PC-9 (cell line): ENCODE data around the gene CYBB. TPM values are rescaled to one million over a fixed set of nuclear protein-coding genes. Genes with fewer than 3 reads are reported as not detected.

Source experiments
- BruUV-seq: library from RNA; stranded (reverse); fragments of 400-500 nt; replicated peaks from 2 replicates; lab custom pipeline; 2021; lab: Mats Ljungman, UMichigan
- CTCF ChIA-PET: fragments of 300-600 bp; sonication (Branson Sonifier 250); formaldehyde crosslinking; loops from one replicate; lab custom pipeline; 2022; ENCODE audit warnings: antibody characterized with exemption; lab: Charles Lee
- POLR2A ChIA-PET: fragments of 300-600 bp; sonication (Branson Sonifier 250); formaldehyde crosslinking; loops from one replicate; lab custom pipeline; 2022; ENCODE audit warnings: antibody characterized with exemption; ENCODE audit not compliant: unreplicated experiment; lab: Charles Lee
- DNase-seq, 2 experiments: peaks; one replicate each; pipeline versions ENCODE4 v3.0.0 to v3.0.0-alpha.2; 2015 to 2022; ENCODE audit warnings: mixed read lengths in 1 of 2
- H2AFZ ChIP-seq: fragments of 200-600 bp; sonication (generic); 2 replicates; pipeline ENCODE4 v1.8.1; 2017; ENCODE audit warnings: antibody characterized with exemption
- H3F3A ChIP-seq: fragments of 200-600 bp; sonication (generic); 2 replicates; pipeline ENCODE4 v1.8.1; 2017; ENCODE audit warnings: antibody characterized with exemption, mild to moderate bottlenecking, low read depth; ENCODE audit not compliant: insufficient read depth
- H3K27ac ChIP-seq: fragments of 200-600 bp; sonication (generic); 2 replicates; pipeline ENCODE4 v1.6.1; 2016; ENCODE audit warnings: mixed run types
- H3K27me3 ChIP-seq: fragments of 200-600 bp; sonication (generic); 2 replicates; pipeline ENCODE4 v1.6.1; 2016; ENCODE audit warnings: low read depth, mixed run types; ENCODE audit not compliant: insufficient read depth
- H3K36me3 ChIP-seq: fragments of 200-600 bp; sonication (generic); 2 replicates; pipeline ENCODE4 v1.6.1; 2016; ENCODE audit warnings: low read depth, mixed run types
- H3K4me1 ChIP-seq: fragments of 200-600 bp; sonication (generic); replicated peaks from 2 replicates; pipeline ENCODE4 v1.6.1; 2016; ENCODE audit warnings: mixed run types; ENCODE audit not compliant: insufficient read depth
- H3K4me2 ChIP-seq: fragments of 200-600 bp; sonication (generic); 2 replicates; pipeline ENCODE4 v1.6.1; 2017; ENCODE audit warnings: mixed run types
- H3K4me3 ChIP-seq: fragments of 200-600 bp; sonication (generic); 2 replicates; pipeline ENCODE4 v1.6.1; 2016; ENCODE audit warnings: mixed run types
- H3K79me2 ChIP-seq: fragments of 200-600 bp; sonication (generic); 2 replicates; pipeline ENCODE4 v1.6.1; 2017; ENCODE audit warnings: low read depth, mixed run types
- H3K9me2 ChIP-seq: fragments of 200-600 bp; sonication (generic); 2 replicates; pipeline ENCODE4 v1.8.1; 2017; ENCODE audit warnings: mild to moderate bottlenecking; ENCODE audit not compliant: insufficient read depth
- H3K9me3 ChIP-seq: fragments of 200-600 bp; sonication (generic); 2 replicates; pipeline ENCODE4 v1.8.1; 2016; ENCODE audit warnings: low read depth; ENCODE audit not compliant: insufficient read depth
- H4K20me1 ChIP-seq: fragments of 200-600 bp; sonication (generic); 2 replicates; pipeline ENCODE4 v1.8.1; 2017; ENCODE audit not compliant: insufficient read depth
- EZH2 ChIP-seq: fragments of 200-600 bp; sonication (generic); IDR thresholded peaks from 2 replicates; pipeline ENCODE4 v1.8.0; 2017; ENCODE audit warnings: antibody characterized with exemption, low read depth
- intact Hi-C: fragments of 100-400 bp; cut with micrococcal nuclease; formaldehyde crosslinking; loops from one replicate; pipeline ENCODE4 v1.10.0; 2022; ENCODE audit not compliant: unreplicated experiment
- total RNA-seq: library from RNA; stranded (reverse); gene quantifications from 2 replicates; pipeline ENCODE4 v1.2.3, GENCODE V29; 2021
- TF ChIP-seq, protein P1 (sequence below): fragments of 200-600 bp; sonication (generic); conservative IDR thresholded peaks from 2 replicates; pipeline ENCODE4 v1.6.1; 2017; ENCODE audit warnings: mixed run types, antibody characterized with exemption, mild to moderate bottlenecking, moderate library complexity

CYBB gene
- total RNA-seq, 1 experiment from 2014 or later = 0.31 TPM

DNA sequence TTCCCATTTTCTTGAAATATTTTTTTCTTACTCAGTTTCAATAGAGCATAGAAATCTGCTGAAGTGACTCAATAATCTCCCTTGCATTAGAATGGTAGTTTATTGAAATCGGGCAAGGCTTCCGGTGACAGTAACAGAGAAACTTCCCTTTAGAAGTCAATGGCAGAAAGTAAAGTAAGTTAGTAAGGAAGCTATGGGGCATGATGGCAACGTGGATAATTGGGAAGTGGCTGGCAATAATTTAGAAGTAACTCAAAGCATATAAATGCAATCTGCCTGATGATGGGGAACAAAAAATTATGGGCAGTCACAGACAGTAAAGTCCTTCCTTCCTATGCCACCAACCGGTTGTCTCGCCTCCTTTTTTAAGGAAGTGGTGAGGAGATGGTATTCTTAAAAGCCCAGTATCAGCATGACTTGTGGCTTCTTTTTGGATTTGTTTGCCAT, 7.6 kb downstream of the CYBB start:
- Histone ChIP-seq H3K9me3 (no peaks in the 10 kb centered on the region), H3K79me2 (no peaks in the 10 kb centered on the region), H3K4me2 (no peak overlapping the region), H3F3A (no peaks in the 10 kb centered on the region), H3K36me3 (no peaks in the 10 kb centered on the region), H4K20me1 (no peaks in the 10 kb centered on the region), H3K27me3 (no peaks in the 10 kb centered on the region), H3K27ac (no peak overlapping the region), H3K9me2 (no peaks in the 10 kb centered on the region), H3K4me3 (no peak overlapping the region), H3K4me1 (no peaks in the 10 kb centered on the region), H2AFZ (no peak overlapping the region)
- intact Hi-C loops = no loop called here
- no TSS peak for BruUV-seq
- CTCF ChIA-PET = no interaction called here
- no peak for TF ChIP-seq EZH2
- TF ChIP-seq, protein P1, sequence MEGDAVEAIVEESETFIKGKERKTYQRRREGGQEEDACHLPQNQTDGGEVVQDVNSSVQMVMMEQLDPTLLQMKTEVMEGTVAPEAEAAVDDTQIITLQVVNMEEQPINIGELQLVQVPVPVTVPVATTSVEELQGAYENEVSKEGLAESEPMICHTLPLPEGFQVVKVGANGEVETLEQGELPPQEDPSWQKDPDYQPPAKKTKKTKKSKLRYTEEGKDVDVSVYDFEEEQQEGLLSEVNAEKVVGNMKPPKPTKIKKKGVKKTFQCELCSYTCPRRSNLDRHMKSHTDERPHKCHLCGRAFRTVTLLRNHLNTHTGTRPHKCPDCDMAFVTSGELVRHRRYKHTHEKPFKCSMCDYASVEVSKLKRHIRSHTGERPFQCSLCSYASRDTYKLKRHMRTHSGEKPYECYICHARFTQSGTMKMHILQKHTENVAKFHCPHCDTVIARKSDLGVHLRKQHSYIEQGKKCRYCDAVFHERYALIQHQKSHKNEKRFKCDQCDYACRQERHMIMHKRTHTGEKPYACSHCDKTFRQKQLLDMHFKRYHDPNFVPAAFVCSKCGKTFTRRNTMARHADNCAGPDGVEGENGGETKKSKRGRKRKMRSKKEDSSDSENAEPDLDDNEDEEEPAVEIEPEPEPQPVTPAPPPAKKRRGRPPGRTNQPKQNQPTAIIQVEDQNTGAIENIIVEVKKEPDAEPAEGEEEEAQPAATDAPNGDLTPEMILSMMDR = no peak
- no peak for DNase-seq
- POLR2A ChIA-PET = no interaction called here

DNA sequence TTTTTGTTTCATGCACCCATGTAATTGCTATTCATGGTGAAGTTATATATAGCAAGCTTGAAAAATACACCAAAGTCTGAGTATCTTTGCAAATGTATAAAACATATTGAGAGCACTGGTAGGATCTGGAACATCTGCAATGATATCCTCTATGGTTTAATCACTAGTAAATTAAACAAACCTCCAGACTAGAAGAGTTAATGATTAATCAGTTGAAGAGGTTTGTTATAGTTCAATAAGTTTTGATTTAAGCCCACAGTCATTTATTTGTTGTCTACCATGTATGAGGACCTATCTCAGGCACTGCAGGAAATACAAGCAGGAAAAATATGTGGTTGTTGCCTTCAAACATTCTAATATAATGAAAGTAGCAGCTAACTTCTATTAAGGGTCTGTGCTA, 16.5 kb downstream of the CYBB start:
- intact Hi-C loops = no loop called here

DNA sequence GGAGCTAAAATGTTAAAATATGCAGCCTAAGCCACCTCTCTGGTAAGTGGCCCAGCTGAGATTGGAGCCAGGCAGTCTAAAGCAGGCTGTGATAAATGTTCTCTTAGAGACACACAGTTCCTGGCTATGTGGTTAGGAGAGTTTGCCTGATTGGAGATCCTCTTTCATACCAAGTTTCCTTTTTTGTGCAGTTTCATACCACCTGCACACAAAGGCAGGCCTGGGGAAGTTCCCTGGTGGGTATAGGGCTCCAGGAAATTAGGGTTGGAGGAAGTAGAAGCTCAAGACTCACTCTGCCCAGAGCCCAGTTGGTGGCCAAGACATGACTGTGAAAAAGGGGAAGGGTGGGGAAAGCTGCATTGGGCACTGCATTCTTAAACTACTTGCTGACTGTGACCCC, 16.9 kb downstream of the CYBB start:
- Histone ChIP-seq H3F3A (no peaks in the 10 kb centered on the region), H3K79me2 (no peaks in the 10 kb centered on the region), H3K9me2 (no peaks in the 10 kb centered on the region), H3K4me1 (no peaks in the 10 kb centered on the region), H3K4me3 (no peak overlapping the region), H3K27me3 (no peaks in the 10 kb centered on the region), H4K20me1 (no peaks in the 10 kb centered on the region), H3K36me3 (no peaks in the 10 kb centered on the region), H3K9me3 (no peaks in the 10 kb centered on the region), H3K27ac (no peak overlapping the region), H3K4me2 (no peak overlapping the region), H2AFZ (no peak overlapping the region)
- intact Hi-C loops = no loop called here
- POLR2A ChIA-PET = no interaction called here
- BruUV-seq = no TSS peak
- TF ChIP-seq, protein P1 = no peak
- TF ChIP-seq EZH2 = no peak
- CTCF ChIA-PET = no interaction called here
- DNase-seq = no peak

More for the DNA sequence above, 16.5 kb downstream of the CYBB start:
- H3K9me3 ChIP-seq = no peaks in the 10 kb centered on the region
- no peaks in the 10 kb centered on the region for H3K36me3 ChIP-seq
- no peak overlapping the region for H2AFZ ChIP-seq
- DNase-seq = no peak
- no peak overlapping the region for H3K4me3 ChIP-seq
- H4K20me1 ChIP-seq = no peaks in the 10 kb centered on the region
- no peaks in the 10 kb centered on the region for H3K27me3 ChIP-seq
- no peak overlapping the region for H3K27ac ChIP-seq
- no peak for TF ChIP-seq EZH2
- TF ChIP-seq, protein P1 = no peak
- ChIA-PET CTCF (no interaction called here), POLR2A (no interaction called here)
- H3F3A ChIP-seq = no peaks in the 10 kb centered on the region
- BruUV-seq = no TSS peak
- no peak overlapping the region for H3K4me2 ChIP-seq
- H3K4me1 ChIP-seq = no peaks in the 10 kb centered on the region
- no peaks in the 10 kb centered on the region for H3K79me2 ChIP-seq
- no peaks in the 10 kb centered on the region for H3K9me2 ChIP-seq
